Type B pancreatic cell (in vitro differentiated cells): ENCODE measurements around the gene CSF1R. TPM values are rescaled to one million over a fixed set of nuclear protein-coding genes. Genes with fewer than 3 reads are reported as not detected.

Source experiments
- DNase-seq: peaks from one replicate; pipeline ENCODE4 v3.0.0; 2021; ENCODE audit warnings: mixed read lengths; ENCODE audit not compliant: unreplicated experiment; ENCODE audit errors: extremely low spot score
- H3K27ac Mint-ChIP-seq: 2 replicates; pipeline ENCODE4 v1.8.0; 2021; ENCODE audit warnings: mild to moderate bottlenecking, mixed read lengths
- H3K27me3 Mint-ChIP-seq: 2 replicates; pipeline ENCODE4 v1.8.0; 2021; ENCODE audit warnings: mixed read lengths
- H3K36me3 Mint-ChIP-seq: 2 replicates; pipeline ENCODE4 v1.8.0; 2021; ENCODE audit warnings: mixed read lengths
- H3K4me1 Mint-ChIP-seq: one replicate; pipeline ENCODE4 v1.8.0; 2021; ENCODE audit warnings: mixed read lengths; ENCODE audit not compliant: unreplicated experiment
- H3K4me3 Mint-ChIP-seq: 2 replicates; pipeline ENCODE4 v1.8.0; 2021; ENCODE audit warnings: mild to moderate bottlenecking, mixed read lengths
- H3K9me3 Mint-ChIP-seq: 2 replicates; pipeline ENCODE4 v1.8.0; 2021; ENCODE audit warnings: mixed read lengths
- CTCF ChIP-seq: fragments of 200-600 bp; sonication (generic); conservative IDR thresholded peaks from 2 replicates; pipeline ENCODE4 v1.5.0; 2021; ENCODE audit warnings: antibody characterized with exemption, mild to moderate bottlenecking
- total RNA-seq: library from RNA; stranded (reverse); gene quantifications from 2 replicates; pipeline ENCODE4 v1.2.1, GENCODE V29; 2021; ENCODE audit warnings: low replicate concordance

CSF1R gene
- total RNA-seq, 1 donor from 2014 or later: 4.0 TPM

- H3K27me3 Mint-ChIP-seq: peaks cover 2% of the 10 kb centered on the region
- TF ChIP-seq CTCF: no peak
These were observed 18.9 kb downstream of the CSF1R start for GRCh38 chr5:150067405-150067960.

GRCh38 chr5:150066901-150067396 is 19.4 kb downstream of the CSF1R start:
- no peak for DNase-seq
- Mint-ChIP-seq H3K27ac (no peak overlapping the region), H3K36me3 (no peaks in the 10 kb centered on the region), H3K27me3 (peaks cover 2% of the 10 kb centered on the region), H3K4me3 (no peak overlapping the region), H3K9me3 (no peaks in the 10 kb centered on the region), H3K4me1 (no peaks in the 10 kb centered on the region)
- TF ChIP-seq CTCF: no peak

More at GRCh38 chr5:150067405-150067960, 18.9 kb downstream of the CSF1R start:
- DNase-seq: no peak
- Mint-ChIP-seq H3K4me1 (no peaks in the 10 kb centered on the region), H3K4me3 (no peak overlapping the region), H3K9me3 (no peaks in the 10 kb centered on the region), H3K36me3 (no peaks in the 10 kb centered on the region), H3K27ac (no peak overlapping the region)

DNA sequence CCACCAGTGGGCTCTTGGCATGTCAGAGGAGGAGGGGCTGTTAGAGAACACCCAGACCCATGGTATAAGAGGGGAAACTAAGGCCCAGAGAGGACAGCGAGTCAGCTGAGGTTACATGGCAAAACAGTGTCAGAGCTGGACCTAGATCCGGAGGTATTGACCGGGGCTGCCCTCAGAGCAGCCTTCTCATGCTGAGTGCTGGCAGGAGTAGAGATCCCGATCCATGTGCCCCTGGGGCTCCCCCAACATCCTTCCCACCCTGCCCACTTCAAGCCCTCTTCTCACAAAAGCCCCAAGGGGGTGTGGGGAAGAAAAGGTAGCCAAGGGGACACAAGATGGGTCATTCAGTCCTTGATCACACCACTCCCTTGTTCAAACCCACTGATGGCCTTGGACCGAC is 19.9 kb downstream of the CSF1R start:
- Mint-ChIP-seq H3K4me1 (no peaks in the 10 kb centered on the region), H3K27me3 (peaks cover 2% of the 10 kb centered on the region), H3K27ac (no peak overlapping the region), H3K4me3 (no peak overlapping the region), H3K36me3 (no peaks in the 10 kb centered on the region), H3K9me3 (no peaks in the 10 kb centered on the region)
- no peak for TF ChIP-seq CTCF
- no peak for DNase-seq

- Mint-ChIP-seq H3K36me3 (no peaks in the 10 kb centered on the region), H3K27ac (no peak overlapping the region), H3K9me3 (no peaks in the 10 kb centered on the region), H3K4me3 (no peak overlapping the region), H3K27me3 (peaks cover 2% of the 10 kb centered on the region), H3K4me1 (no peaks in the 10 kb centered on the region)
- TF ChIP-seq CTCF: no peak
- no peak for DNase-seq
These were observed 20.5 kb downstream of the CSF1R start for GRCh38 chr5:150065886-150066285.

GRCh38 chr5:150065346-150065745 is 21.0 kb downstream of the CSF1R start:
- H3K27me3 Mint-ChIP-seq: peaks cover 2% of the 10 kb centered on the region
- H3K9me3 Mint-ChIP-seq: no peaks in the 10 kb centered on the region
- no peak overlapping the region for H3K27ac Mint-ChIP-seq
- no peak for DNase-seq
- H3K36me3 Mint-ChIP-seq: no peaks in the 10 kb centered on the region
- TF ChIP-seq CTCF: no peak
- H3K4me3 Mint-ChIP-seq: no peak overlapping the region
- H3K4me1 Mint-ChIP-seq: no peaks in the 10 kb centered on the region
